OCI-LY1 (cell line): ENCODE data around the gene EWSR1.

Experiments
- H2AFZ ChIP-seq: fragments of 200-600 bp; sonication (generic), shearing (Covaris generic); 2 replicates; pipeline ENCODE4 v1.6.0; 2014; ENCODE audit warnings: antibody characterized with exemption, mild to moderate bottlenecking, low read length
- H3F3A ChIP-seq: fragments of 200-600 bp; sonication (generic), shearing (Covaris generic); 2 replicates; pipeline ENCODE4 v1.6.0; 2014; ENCODE audit warnings: mild to moderate bottlenecking, antibody characterized with exemption, low read length, moderate library complexity; ENCODE audit not compliant: insufficient read depth
- H3K27ac ChIP-seq: fragments of 200-600 bp; sonication (generic); 2 replicates; pipeline ENCODE4 v1.5.1; 2014; ENCODE audit warnings: low read length, mixed run types, mild to moderate bottlenecking, low read depth; ENCODE audit not compliant: poor library complexity, severe bottlenecking
- H3K27me3 ChIP-seq: fragments of 200-600 bp; sonication (generic); 2 replicates; pipeline ENCODE4 v1.6.0; 2014; ENCODE audit warnings: antibody characterized with exemption, mild to moderate bottlenecking, low read length, moderate library complexity; ENCODE audit not compliant: insufficient read depth
- H3K36me3 ChIP-seq: fragments of 200-600 bp; sonication (generic); 2 replicates; pipeline ENCODE4 v1.6.1; 2014; ENCODE audit warnings: mild to moderate bottlenecking, antibody characterized with exemption, low read length, moderate library complexity, mixed read lengths; ENCODE audit not compliant: insufficient read depth
- H3K4me1 ChIP-seq: fragments of 200-600 bp; sonication (generic); 2 replicates; pipeline ENCODE4 v1.5.1; 2014; ENCODE audit warnings: mild to moderate bottlenecking, low read length, moderate library complexity; ENCODE audit not compliant: insufficient read depth, severe bottlenecking
- H3K4me2 ChIP-seq: fragments of 200-600 bp; sonication (generic), shearing (Covaris generic); 2 replicates; pipeline ENCODE4 v1.6.1; 2014; ENCODE audit warnings: low read length
- H3K4me3 ChIP-seq: fragments of 200-600 bp; sonication (generic); 2 replicates; pipeline ENCODE4 v1.5.1; 2014; ENCODE audit warnings: low read length, low read depth, mild to moderate bottlenecking, mixed read lengths; ENCODE audit not compliant: poor library complexity, severe bottlenecking
- H3K79me2 ChIP-seq: fragments of 200-600 bp; shearing (Covaris generic); 2 replicates; pipeline ENCODE4 v1.6.1; 2016; ENCODE audit warnings: mixed run types, low read length, mixed read lengths; ENCODE audit not compliant: insufficient read depth
- H3K9ac ChIP-seq: fragments of 200-600 bp; sonication (generic), shearing (Covaris generic); 2 replicates; pipeline ENCODE4 v1.6.1; 2014; ENCODE audit warnings: mild to moderate bottlenecking, low read length, mixed read lengths
- H3K9me2 ChIP-seq: fragments of 200-600 bp; sonication (generic), shearing (Covaris generic); 2 replicates; pipeline ENCODE4 v1.6.1; 2014; ENCODE audit warnings: low read depth, mild to moderate bottlenecking, low read length, mixed read lengths
- H3K9me3 ChIP-seq: fragments of 200-600 bp; shearing (Covaris generic); 2 replicates; pipeline ENCODE4 v1.6.1; 2014; ENCODE audit warnings: low read length, mixed read lengths
- H4K20me1 ChIP-seq: fragments of 200-600 bp; sonication (generic), shearing (Covaris generic); 2 replicates; pipeline ENCODE4 v1.6.0; 2016; ENCODE audit warnings: mild to moderate bottlenecking, low read length; ENCODE audit not compliant: insufficient read depth
- CTCF ChIP-seq: fragments of 200-600 bp; sonication (generic), shearing (Covaris generic); IDR thresholded peaks from 2 replicates; pipeline ENCODE4 v1.5.1; 2017; ENCODE audit warnings: mild to moderate bottlenecking, antibody characterized with exemption, low read length, moderate library complexity, mixed read lengths
- EZH2 ChIP-seq: fragments of 200-600 bp; sonication (generic), shearing (Covaris generic); IDR thresholded peaks from 2 replicates; pipeline ENCODE4 v1.8.0; 2017; ENCODE audit warnings: borderline replicate concordance, mixed run types, mild to moderate bottlenecking, antibody characterized with exemption, low read length, moderate library complexity, mixed read lengths

Gene EWSR1

GRCh38 chr22:29225422-29226090, 42.5 kb upstream of the EWSR1 start:
- Histone ChIP-seq H3K4me1 (no peaks in the 10 kb centered on the region), H3K9ac (no peak overlapping the region), H4K20me1 (no peaks in the 10 kb centered on the region), H3K4me3 (no peak overlapping the region), H3K9me3 (no peaks in the 10 kb centered on the region), H3K9me2 (no peaks in the 10 kb centered on the region), H2AFZ (no peak overlapping the region), H3K79me2 (no peaks in the 10 kb centered on the region), H3K27me3 (peaks cover 10% of the 10 kb centered on the region; the same call in 1 of the 2 replicates), H3K36me3 (no peaks in the 10 kb centered on the region), H3F3A (no peaks in the 10 kb centered on the region), H3K27ac (no peak overlapping the region), H3K4me2 (no peak overlapping the region)
- TF ChIP-seq EZH2 (no peak), CTCF (no peak)

GRCh38 chr22:29226351-29226981, 41.6 kb upstream of the EWSR1 start:
- Histone ChIP-seq H3F3A (no peaks in the 10 kb centered on the region), H4K20me1 (no peaks in the 10 kb centered on the region), H3K9ac (no peak overlapping the region), H3K36me3 (no peaks in the 10 kb centered on the region), H2AFZ (no peak overlapping the region), H3K9me3 (no peaks in the 10 kb centered on the region), H3K27me3 (peaks cover 10% of the 10 kb centered on the region; the same call in 1 of the 2 replicates), H3K4me2 (no peak overlapping the region), H3K79me2 (no peaks in the 10 kb centered on the region), H3K9me2 (no peaks in the 10 kb centered on the region), H3K27ac (no peak overlapping the region), H3K4me3 (no peak overlapping the region), H3K4me1 (no peaks in the 10 kb centered on the region)
- TF ChIP-seq CTCF, result no peak
- TF ChIP-seq EZH2, result no peak

- Histone ChIP-seq H3K27me3 (0 out of 2 replicates have a peak, but pooled peaks cover 4% of the 10 kb centered on the region), H3K9me2 (no peaks in the 10 kb centered on the region), H2AFZ (no peak overlapping the region), H3K27ac (no peak overlapping the region), H4K20me1 (no peaks in the 10 kb centered on the region), H3K4me3 (no peak overlapping the region), H3K4me1 (no peaks in the 10 kb centered on the region), H3K36me3 (no peaks in the 10 kb centered on the region), H3K9me3 (no peaks in the 10 kb centered on the region), H3K9ac (no peak overlapping the region), H3K79me2 (no peaks in the 10 kb centered on the region), H3K4me2 (no peak overlapping the region), H3F3A (no peaks in the 10 kb centered on the region)
- TF ChIP-seq EZH2, result no peak
- no peak for TF ChIP-seq CTCF
Observed at GRCh38 chr22:29230972-29231875, 36.8 kb upstream of the EWSR1 start.
